Fibroblast of mammary gland (primary cell): ENCODE measurements around the gene MLPH.

Experiments
- DNase-seq: peaks from one replicate; pipeline ENCODE4 v3.0.0-alpha.2; 2010; ENCODE audit warnings: low read depth
- H3K4me3 ChIP-seq: 2 replicates; pipeline ENCODE4 v1.5.1; 2011; ENCODE audit warnings: low read depth, mild to moderate bottlenecking, low read length, moderate library complexity; ENCODE audit not compliant: control insufficient read depth
- TF ChIP-seq, protein P1 (sequence below): conservative IDR thresholded peaks from 2 replicates; pipeline ENCODE4 v1.5.1; 2011; ENCODE audit warnings: low read depth, low read length, inconsistent platforms; ENCODE audit not compliant: control insufficient read depth, insufficient read depth

The MLPH gene

DNA sequence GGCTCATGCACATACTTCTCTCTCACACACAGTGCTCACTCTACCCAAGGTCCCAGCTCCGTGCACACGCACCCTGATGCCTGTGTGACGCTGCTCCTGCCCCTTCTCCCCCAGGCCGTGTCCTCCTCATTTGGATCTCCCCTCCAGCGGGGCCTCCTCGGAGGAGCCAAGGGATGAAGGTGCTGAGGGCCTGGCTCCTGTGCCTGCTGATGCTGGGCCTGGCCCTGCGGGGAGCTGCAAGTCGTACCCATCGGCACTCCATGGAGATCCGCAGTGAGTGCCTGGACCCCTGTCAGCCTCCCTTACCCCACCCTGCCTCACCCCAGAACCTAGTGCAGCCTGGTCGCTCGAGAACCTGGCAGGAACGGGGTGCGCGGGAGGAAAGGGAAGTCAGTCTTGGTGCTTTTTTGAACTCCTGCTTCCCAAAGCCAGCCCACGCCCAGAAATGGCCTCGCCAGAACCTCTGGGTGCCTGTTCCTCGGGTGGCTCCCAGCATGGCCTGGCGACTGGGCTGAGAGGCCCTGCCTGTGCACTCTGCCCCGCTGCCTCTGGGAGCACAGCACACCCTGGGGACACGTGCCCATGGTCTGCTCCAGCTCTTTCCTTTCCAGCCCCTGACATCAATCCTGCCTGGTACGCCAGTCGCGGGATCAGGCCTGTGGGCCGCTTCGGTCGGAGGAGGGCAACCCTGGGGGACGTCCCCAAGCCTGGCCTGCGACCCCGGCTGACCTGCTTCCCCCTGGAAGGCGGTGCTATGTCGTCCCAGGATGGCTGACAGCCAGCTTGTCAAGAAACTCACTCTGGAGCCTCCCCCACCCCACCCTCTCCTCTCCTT is 79.6 kb downstream of the MLPH start, which contains the start of gene PRLH:
PRLH (plus strand) TSS at position 174 of the 835 bp plus-strand sequence; CDS start at position 174, 0 bp downstream.
- no peak for DNase-seq
- H3K4me3 ChIP-seq = no peak within 1 kb of the TSS
- TF ChIP-seq, protein P1, sequence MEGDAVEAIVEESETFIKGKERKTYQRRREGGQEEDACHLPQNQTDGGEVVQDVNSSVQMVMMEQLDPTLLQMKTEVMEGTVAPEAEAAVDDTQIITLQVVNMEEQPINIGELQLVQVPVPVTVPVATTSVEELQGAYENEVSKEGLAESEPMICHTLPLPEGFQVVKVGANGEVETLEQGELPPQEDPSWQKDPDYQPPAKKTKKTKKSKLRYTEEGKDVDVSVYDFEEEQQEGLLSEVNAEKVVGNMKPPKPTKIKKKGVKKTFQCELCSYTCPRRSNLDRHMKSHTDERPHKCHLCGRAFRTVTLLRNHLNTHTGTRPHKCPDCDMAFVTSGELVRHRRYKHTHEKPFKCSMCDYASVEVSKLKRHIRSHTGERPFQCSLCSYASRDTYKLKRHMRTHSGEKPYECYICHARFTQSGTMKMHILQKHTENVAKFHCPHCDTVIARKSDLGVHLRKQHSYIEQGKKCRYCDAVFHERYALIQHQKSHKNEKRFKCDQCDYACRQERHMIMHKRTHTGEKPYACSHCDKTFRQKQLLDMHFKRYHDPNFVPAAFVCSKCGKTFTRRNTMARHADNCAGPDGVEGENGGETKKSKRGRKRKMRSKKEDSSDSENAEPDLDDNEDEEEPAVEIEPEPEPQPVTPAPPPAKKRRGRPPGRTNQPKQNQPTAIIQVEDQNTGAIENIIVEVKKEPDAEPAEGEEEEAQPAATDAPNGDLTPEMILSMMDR = no peak

DNA sequence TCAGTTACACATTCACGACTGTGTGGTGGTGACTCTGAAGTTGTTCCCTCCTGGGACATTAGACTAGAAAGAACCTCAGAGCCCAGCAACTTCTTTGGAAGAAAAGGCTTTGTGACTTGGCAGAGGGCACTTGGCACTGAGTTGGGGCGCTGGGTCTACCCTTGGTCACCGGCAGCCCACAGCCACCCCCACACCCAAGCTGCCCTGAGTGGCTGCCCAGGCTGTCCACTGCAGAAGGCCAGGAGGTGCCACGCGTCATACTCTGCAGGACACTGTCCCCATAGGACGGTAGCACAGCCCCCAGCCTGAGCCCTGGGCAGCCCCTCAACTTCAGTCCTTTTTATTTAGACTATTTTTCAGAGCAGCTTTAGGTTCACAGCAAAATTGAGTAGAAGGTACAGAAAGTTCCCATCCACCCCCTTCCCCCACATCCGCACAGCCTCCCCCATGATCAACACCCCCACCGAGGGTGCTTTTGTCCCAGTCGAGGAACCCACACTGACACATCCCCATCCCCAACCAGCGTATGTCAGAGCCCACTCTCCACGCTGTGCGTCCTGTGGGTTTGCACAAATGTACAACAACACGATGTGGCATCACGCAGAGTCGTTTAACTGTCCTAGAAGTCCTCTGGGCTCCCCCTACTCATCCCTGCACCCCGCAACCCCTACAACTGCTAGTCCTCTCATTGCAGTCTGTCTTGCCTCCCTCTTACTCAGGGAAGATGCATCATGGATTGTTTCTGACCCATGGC is 80.4 kb downstream of the MLPH start:
- no peak for DNase-seq
- TF ChIP-seq, protein P1 = no peak
- no peak overlapping the region for H3K4me3 ChIP-seq

DNA sequence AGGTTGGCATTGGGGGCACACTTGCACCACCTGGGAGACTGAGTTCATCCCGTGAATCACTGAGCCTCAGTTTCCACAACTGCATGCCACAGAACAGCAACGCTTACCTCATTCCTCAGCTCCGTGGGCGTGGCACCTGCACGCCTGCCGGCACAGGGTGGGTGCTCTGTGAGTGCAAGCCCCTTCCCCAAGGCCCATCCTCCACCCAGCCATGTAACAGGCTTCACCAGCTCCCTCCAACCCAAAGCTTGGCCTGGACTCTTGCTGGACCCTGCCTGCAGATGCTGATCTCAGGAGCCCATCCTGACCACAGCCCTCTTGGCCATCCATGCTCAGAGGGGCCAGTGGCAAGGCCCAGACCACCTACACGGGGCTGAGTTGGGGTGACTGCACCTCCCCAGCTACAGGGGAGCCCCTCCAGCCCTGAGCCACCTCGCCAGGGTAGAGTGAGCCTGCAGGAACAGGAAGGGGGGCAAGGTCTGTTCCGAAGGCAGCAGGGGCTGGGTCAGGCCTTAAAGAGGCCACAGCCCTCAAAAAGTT is 81.1 kb downstream of the MLPH start:
- TF ChIP-seq, protein P1 = no peak
- DNase-seq = no peak
- no peak overlapping the region for H3K4me3 ChIP-seq

DNA sequence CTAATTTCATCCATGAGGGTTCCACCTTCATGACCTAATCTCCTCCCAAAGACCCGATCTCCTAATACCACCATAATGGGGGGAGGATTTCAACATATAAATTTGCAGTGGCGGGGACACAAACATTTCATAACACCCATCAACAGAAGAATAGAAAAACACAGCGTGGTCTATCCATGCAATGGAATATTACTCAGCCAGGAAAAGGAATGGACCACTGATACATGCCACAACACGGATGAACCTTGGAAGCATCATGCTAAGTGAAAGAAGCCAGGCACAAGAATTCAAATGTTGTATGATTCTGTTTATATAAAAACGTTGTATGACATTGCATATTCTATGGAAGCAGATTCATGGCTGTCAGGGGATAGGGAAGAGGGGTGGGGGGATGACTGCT is 82.0 kb downstream of the MLPH start:
- DNase-seq = no peak
- TF ChIP-seq, protein P1 = no peak
- no peak overlapping the region for H3K4me3 ChIP-seq

DNA sequence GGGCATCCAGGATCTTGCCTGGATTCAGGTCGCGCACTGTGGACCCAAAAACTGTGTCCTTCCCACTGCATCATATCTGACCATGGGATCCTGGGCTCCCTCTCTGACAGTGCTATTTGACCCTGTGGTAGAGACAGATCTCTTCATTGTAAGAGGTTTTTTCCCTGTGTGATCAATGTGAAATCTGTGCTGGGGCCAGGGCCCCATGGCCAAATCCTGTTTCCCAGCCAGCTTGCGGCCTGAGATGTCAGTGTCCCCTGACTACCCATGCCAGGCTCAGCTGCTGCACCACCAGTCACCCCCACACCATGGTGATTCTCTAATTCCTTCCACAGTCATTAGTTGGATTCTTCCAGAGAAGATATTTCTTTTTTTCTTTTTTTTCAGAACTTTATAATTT is 82.8 kb downstream of the MLPH start:
- TF ChIP-seq, protein P1 = no peak

DNA sequence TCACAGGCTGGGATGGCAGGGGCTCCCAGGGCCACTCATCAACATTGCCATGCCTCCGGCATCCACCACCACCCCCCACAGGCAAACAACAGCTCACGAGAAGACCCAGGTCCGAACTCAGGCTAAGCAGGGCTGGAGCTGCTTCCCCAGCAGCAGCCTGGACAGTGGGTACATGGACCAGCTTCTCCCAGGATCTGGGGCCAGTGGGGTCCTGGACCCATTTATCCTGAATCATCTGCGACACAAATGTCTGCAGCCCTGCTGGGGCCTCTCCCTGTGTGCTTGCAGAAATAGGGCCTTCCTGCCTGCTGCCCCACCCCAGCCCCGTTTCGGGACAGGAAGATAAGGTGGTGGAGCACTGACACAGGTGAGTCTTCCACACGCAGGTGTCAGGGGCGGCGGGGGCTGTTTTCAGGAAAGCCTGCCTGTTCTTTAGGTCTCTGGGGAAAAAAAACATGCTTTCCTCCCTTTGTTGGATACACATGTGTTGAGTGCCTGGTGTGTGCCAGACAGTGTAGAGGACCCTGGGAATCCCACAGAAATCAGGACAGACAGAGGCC is 83.8 kb downstream of the MLPH start:
- no peak overlapping the region for H3K4me3 ChIP-seq
- TF ChIP-seq, protein P1 = no peak
- DNase-seq = no peak

More for the DNA sequence above, 82.8 kb downstream of the MLPH start:
- no peak overlapping the region for H3K4me3 ChIP-seq
- no peak for DNase-seq
